Neural crest cell (in vitro differentiated cells): Measurements from ENCODE around the gene MRPL36. TPM values are rescaled to one million over a fixed set of nuclear protein-coding genes. Genes with fewer than 3 reads are reported as not detected.

Source experiments
- DNase-seq: peaks from one replicate; pipeline ENCODE4 v3.0.0; 2021; ENCODE audit warnings: low read depth, mixed read lengths, low spot score
- H3K27ac Mint-ChIP-seq: one replicate; pipeline ENCODE4 v1.8.0; 2021; ENCODE audit warnings: mild to moderate bottlenecking, mixed read lengths; ENCODE audit not compliant: unreplicated experiment
- H3K27me3 Mint-ChIP-seq: 2 replicates; pipeline ENCODE4 v1.8.0; 2021; ENCODE audit warnings: low read depth, mild to moderate bottlenecking, mixed read lengths
- H3K36me3 Mint-ChIP-seq: 2 replicates; pipeline ENCODE4 v1.8.0; 2021; ENCODE audit warnings: low read depth, mild to moderate bottlenecking, mixed read lengths
- H3K4me1 Mint-ChIP-seq: 2 replicates; pipeline ENCODE4 v1.8.0; 2021; ENCODE audit warnings: mixed read lengths
- H3K4me3 Mint-ChIP-seq: one replicate; pipeline ENCODE4 v1.8.0; 2021; ENCODE audit warnings: mild to moderate bottlenecking, mixed read lengths
- H3K9me3 Mint-ChIP-seq: 2 replicates; pipeline ENCODE4 v1.8.0; 2021; ENCODE audit warnings: mixed read lengths
- CTCF ChIP-seq: fragments of 200-600 bp; sonication (generic); conservative IDR thresholded peaks from 2 replicates; pipeline ENCODE4 v1.5.0; 2021; ENCODE audit warnings: antibody characterized with exemption, mild to moderate bottlenecking
- total RNA-seq: library from RNA; stranded (reverse); gene quantifications from 2 replicates; pipeline ENCODE4 v1.2.1, GENCODE V29; 2021

MRPL36 gene
- total RNA-seq, 1 donor from 2014 or later: 50.8 TPM

GRCh38 chr5:1838013-1838412 lies 38.4 kb upstream of the MRPL36 start:
- Mint-ChIP-seq H3K4me3 (no peak overlapping the region), H3K4me1 (peaks cover 26% of the 10 kb centered on the region), H3K27me3 (peaks cover 6% of the 10 kb centered on the region), H3K27ac (no peak overlapping the region), H3K9me3 (no peaks in the 10 kb centered on the region), H3K36me3 (no peaks in the 10 kb centered on the region)
- TF ChIP-seq CTCF: no peak
- no peak for DNase-seq

- H3K4me1 Mint-ChIP-seq: peaks cover 26% of the 10 kb centered on the region
- peak overlapping the region; percentile 12 for H3K27ac Mint-ChIP-seq
- no peak for DNase-seq
- H3K9me3 Mint-ChIP-seq: no peaks in the 10 kb centered on the region
- no peak for TF ChIP-seq CTCF
- H3K36me3 Mint-ChIP-seq: no peaks in the 10 kb centered on the region
- peaks cover 6% of the 10 kb centered on the region for H3K27me3 Mint-ChIP-seq
- no peak overlapping the region for H3K4me3 Mint-ChIP-seq
These were observed 37.5 kb upstream of the MRPL36 start for GRCh38 chr5:1836891-1837880.

- no peak for DNase-seq
- no peaks in the 10 kb centered on the region for H3K9me3 Mint-ChIP-seq
- H3K4me1 Mint-ChIP-seq: peaks cover 23% of the 10 kb centered on the region
- H3K27ac Mint-ChIP-seq: no peak overlapping the region
- H3K4me3 Mint-ChIP-seq: no peak overlapping the region
- peaks cover 6% of the 10 kb centered on the region for H3K27me3 Mint-ChIP-seq
- TF ChIP-seq CTCF: no peak
- no peaks in the 10 kb centered on the region for H3K36me3 Mint-ChIP-seq
These were observed 36.7 kb upstream of the MRPL36 start for GRCh38 chr5:1836176-1836890.

GRCh38 chr5:1835431-1835830 lies 35.8 kb upstream of the MRPL36 start:
- Mint-ChIP-seq H3K4me3 (no peak overlapping the region), H3K36me3 (peaks cover 3% of the 10 kb centered on the region), H3K9me3 (no peaks in the 10 kb centered on the region), H3K27me3 (peaks cover 6% of the 10 kb centered on the region), H3K27ac (no peak overlapping the region), H3K4me1 (peaks cover 21% of the 10 kb centered on the region)
- DNase-seq: no peak
- no peak for TF ChIP-seq CTCF

GRCh38 chr5:1834721-1835429 lies 35.2 kb upstream of the MRPL36 start:
- DNase-seq: no peak
- Mint-ChIP-seq H3K36me3 (peaks cover 3% of the 10 kb centered on the region), H3K4me1 (peaks cover 21% of the 10 kb centered on the region), H3K4me3 (no peak overlapping the region), H3K27me3 (peaks cover 6% of the 10 kb centered on the region), H3K27ac (no peak overlapping the region), H3K9me3 (no peaks in the 10 kb centered on the region)
- TF ChIP-seq CTCF: no peak
